GM19467 (cell line): ENCODE data around the gene CDK1.
A peak's percentile ranks its signal among the peaks of the same experiment; 100 is the strongest.

Experiments used
- ATAC-seq: cut with Tn5 transposase; IDR thresholded peaks from one replicate; pipeline ENCODE4 v1.9.1; 2021; ENCODE audit warnings: mild to moderate bottlenecking, moderate library complexity; ENCODE audit not compliant: unreplicated experiment

Gene CDK1

DNA sequence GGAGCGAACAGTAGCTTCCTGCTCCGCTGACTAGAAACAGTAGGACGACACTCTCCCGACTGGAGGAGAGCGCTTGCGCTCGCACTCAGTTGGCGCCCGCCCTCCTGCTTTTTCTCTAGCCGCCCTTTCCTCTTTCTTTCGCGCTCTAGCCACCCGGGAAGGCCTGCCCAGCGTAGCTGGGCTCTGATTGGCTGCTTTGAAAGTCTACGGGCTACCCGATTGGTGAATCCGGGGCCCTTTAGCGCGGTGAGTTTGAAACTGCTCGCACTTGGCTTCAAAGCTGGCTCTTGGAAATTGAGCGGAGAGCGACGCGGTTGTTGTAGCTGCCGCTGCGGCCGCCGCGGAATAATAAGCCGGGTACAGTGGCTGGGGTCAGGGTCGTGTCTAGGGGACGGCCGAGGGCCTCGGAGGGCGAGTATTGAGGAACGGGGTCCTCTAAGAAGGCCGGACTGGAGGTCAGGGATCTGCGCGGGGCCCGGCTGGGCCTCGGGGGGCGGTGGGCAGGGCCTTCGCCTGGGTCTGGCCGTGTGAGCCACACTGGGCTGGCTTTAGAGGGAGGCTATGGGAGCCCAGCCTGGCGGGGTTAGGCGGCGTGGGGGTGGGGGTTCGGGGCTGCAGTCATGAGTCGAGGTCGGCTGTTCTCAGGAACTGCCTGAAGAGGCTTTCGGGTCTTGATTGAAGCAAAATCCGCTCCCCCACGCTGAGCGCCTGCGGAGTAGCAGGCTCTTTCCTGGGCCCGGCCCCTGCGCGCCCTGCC lies at the start of gene CDK1:
CDK1 (plus strand) TSS at position 265 of the 757 bp plus-strand sequence. CDS start 1,688 bp downstream, outside the sequence.
- ATAC-seq = peak; percentile 96

DNA sequence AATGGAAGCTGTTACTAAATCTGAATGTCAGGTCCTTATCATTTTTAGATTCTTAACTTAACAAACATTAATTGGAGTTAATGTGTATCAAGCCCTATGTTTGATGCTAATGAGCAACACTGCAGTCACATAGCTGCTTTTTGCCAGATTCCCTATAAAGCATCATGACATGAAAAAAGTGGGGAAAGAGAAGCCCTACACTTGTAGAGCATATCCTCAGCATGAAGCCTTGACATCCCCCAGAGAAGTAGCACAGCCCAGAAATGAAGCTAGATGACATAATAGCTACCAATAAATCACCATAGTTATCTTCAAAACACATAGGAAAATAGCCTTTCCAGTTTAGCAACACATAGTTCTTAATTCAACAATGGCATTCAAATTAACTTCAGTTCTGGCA lies 49.2 kb upstream of the CDK1 start:
- ATAC-seq = no peak

GRCh38 chr10:60731134-60731885 lies 47.0 kb upstream of the CDK1 start:
- peak; percentile 74 for ATAC-seq

DNA sequence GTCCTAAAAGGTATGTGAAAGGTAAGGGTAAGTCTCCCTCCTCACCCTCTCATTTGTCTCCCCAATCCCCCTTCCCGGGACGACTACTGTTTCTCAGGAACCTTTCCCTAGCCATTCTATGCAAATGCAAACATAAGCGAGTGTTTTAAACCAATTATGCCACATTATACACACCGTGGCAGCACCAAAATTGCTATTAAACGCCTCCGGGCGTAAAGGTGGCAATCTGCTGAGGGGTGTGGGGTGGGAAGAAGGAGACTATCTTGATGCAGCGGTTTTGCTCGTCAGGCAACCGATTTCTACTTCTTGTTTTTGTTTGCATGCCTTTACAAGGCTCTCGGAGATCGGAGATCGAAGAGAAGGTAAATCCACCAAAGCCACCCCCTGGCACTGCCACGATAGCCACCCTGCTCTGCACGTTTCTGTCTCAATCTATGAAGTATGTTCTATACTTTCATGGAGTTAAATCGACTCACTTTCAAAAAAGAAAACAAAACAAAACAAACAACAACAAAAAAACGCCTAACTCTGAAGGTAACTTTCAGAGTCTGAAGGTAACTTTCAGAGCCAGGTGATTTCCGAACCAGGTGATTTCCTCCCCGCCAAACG lies 46.0 kb upstream of the CDK1 start:
- no peak for ATAC-seq

- ATAC-seq = peak; percentile 1
These were observed 45.3 kb upstream of the CDK1 start for GRCh38 chr10:60732807-60733516.

- ATAC-seq = peak; percentile 53
These were observed 44.8 kb upstream of the CDK1 start for GRCh38 chr10:60733517-60733822.

- no peak for ATAC-seq
These were observed 44.5 kb upstream of the CDK1 start for GRCh38 chr10:60733826-60734225.

GRCh38 chr10:60734226-60734625 lies 44.1 kb upstream of the CDK1 start:
- ATAC-seq = no peak

- no peak for ATAC-seq
These were observed 43.0 kb upstream of the CDK1 start for GRCh38 chr10:60735244-60735643.

DNA sequence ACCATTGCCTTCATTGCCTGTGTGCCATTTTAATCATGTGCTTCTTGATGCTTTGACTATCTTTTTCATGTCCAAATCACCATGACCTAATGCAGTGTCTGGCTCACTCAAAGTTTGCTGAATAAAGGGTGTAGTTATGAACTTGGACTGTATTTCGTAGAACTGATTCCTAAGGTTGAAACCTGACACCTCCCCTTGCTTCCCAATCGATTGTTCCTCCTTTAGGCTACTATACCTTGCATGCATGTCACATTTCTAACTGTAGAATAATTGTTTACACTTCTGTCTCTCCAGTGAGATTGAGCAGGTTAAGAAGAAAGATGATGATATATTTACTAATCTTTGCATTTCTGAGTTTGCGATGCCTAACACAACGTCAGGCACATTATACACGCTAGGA lies 41.0 kb upstream of the CDK1 start:
- no peak for ATAC-seq

GRCh38 chr10:60739558-60739957 lies 38.7 kb upstream of the CDK1 start:
- ATAC-seq = no peak

DNA sequence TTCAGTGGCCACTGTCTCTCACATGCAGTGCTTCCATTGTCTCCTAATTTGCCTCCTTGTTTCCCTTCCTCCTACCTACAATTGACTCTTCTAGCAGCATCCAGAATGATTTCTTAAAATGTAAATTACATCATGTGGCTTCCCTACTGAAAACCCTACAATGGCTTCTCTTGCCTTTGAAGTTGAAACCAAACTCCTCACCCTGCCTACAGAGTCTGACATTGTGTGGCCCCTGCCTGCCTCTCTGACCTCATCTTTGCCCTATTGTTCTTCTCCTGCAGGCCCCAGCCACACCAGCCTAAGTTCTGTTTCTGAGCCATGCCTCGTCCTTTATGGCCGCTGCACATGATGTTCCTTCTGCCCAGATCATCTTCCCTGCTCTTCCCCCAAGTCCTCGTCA lies 35.8 kb upstream of the CDK1 start:
- no peak for ATAC-seq

GRCh38 chr10:60747817-60748469 lies 30.3 kb upstream of the CDK1 start:
- ATAC-seq = no peak

- no peak for ATAC-seq
These were observed 25.1 kb upstream of the CDK1 start for GRCh38 chr10:60753152-60753551.

GRCh38 chr10:60753817-60754216 lies 24.5 kb upstream of the CDK1 start:
- no peak for ATAC-seq

DNA sequence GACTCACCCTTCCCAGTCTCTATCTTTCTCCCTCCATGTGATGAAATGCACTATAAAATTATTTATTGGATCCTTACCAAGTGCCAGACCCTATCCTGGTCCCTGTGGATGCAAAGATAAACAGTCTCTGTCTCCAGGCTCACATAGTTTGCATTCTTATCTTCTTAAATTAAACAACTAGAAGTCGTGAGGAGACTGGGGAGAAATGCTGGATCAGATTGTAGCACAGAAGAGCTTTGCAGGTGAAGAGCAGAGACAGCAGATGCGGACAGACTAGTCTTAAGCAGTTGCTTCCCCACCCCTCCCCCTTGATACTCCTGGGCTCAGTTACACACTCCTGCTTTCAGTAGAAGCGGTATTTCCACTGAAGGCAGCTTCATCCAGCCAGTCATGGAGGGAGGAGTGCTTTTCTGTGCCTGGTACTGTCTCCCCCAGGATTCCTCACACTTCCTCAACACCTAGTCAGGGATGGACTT lies 20.8 kb upstream of the CDK1 start:
- ATAC-seq = no peak

GRCh38 chr10:60759181-60759580 lies 19.1 kb upstream of the CDK1 start:
- ATAC-seq = no peak

DNA sequence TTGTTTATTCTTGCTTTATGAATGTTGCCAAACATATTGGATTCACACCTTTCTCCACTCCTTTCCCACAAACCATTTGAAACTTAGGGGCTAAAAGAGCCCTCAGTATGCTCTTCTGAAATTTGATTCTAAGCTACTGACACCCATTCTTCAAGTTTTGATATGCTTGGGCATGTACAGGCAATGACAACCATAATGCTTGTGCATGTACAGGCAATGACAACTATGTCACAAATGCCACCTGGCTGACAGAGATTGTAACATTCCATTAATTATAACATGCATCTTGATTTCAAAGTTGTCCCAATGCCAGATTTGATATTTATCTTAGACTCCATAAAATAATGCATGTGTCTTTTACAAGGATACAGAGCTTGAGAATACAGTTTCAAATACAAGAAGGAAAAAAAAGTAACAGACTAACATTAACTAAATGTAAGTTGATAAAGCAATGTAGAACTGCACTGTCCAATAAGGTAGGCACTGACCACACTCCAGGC lies 17.5 kb upstream of the CDK1 start:
- no peak for ATAC-seq

- ATAC-seq = no peak
These were observed 15.7 kb upstream of the CDK1 start for GRCh38 chr10:60762554-60762953.

- ATAC-seq = no peak
These were observed 10.9 kb upstream of the CDK1 start for GRCh38 chr10:60767424-60767823.

GRCh38 chr10:60769406-60769805 lies 8.9 kb upstream of the CDK1 start:
- no peak for ATAC-seq
